ENCODE measurements around the gene THRAP3. TPM values are rescaled to one million over a fixed set of nuclear protein-coding genes. Genes with fewer than 3 reads are reported as not detected.

The THRAP3 gene
- total and polyA plus RNA-seq, 2 donors (not counting 3 experiments of a cell fraction or from before 2014, with no cell fraction given), result 38.0 to 144 TPM

DNA sequence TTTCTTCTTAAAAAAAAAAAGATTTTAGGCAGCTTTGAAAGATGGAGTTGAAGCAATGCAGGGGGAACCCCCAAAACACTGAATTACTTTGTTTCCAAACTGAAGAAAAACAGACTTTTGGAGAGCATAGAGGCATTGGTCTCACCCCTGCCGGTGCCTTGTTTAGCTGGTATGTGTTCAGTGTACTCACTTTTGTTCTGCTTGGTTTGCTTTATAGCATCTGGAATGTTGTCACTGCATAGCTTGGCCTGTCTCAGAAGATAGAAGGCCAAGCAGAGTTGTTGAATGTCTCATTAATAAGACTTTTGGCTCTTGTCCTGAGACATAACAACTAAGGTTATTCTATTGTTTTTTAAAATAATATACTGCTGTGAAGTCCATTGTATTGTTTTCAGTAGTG lies 6.9 kb downstream of the THRAP3 start:
- no peak overlapping the region for H3K4me3 ChIP-seq (replicated peaks in 1 of 3; ENCODE audit: insufficient read depth in 1 of 3, low read depth in 1 of 3, low read length in 3 of 3)
- H3K79me2 ChIP-seq (ENCODE audit: control insufficient read depth, insufficient read depth, low read length), result peaks cover 99% of the 10 kb centered on the region
- H3K27ac ChIP-seq (ENCODE audit: insufficient read depth, low read depth, low read length), result no peak overlapping the region
- H3K9me3 ChIP-seq (replicated peaks; ENCODE audit: control insufficient read depth, insufficient read depth, low read length), result no peaks in the 10 kb centered on the region
- H3K4me1 ChIP-seq (ENCODE audit: control insufficient read depth, extremely low read depth, insufficient read depth, low read length), result peaks cover 8% of the 10 kb centered on the region
- intact Hi-C loops (cut with micrococcal nuclease), result no loop called here
- BruUV-seq (replicated peaks), result no TSS peak
- H3K4me2 ChIP-seq (ENCODE audit: insufficient read depth, low read length), result no peak overlapping the region
- peaks cover 3 to 7% of the 10 kb centered on the region in 2 experiments for H3K36me3 ChIP-seq (ENCODE audit: control insufficient read depth in 2 of 2, extremely low read depth in 1 of 2, insufficient read depth in 2 of 2, low read length in 2 of 2)
- no peaks in the 10 kb centered on the region for H3K27me3 ChIP-seq (ENCODE audit: control insufficient read depth in 2 of 2, insufficient read depth in 2 of 2, low read length in 2 of 2)
- TF ChIP-seq MYC (IDR thresholded peaks at IDR 0.05; ENCODE audit: low read depth, low read length), result no peak
- no peak for TF ChIP-seq JUN (IDR thresholded peaks at IDR 0.05; ENCODE audit: borderline replicate concordance, insufficient read depth, insufficient read length, low read depth)
- no peak for TF ChIP-seq CTCF (IDR thresholded peaks at IDR 0.05; ENCODE audit: extremely low read depth in 1 of 2, insufficient read depth in 1 of 2, low read depth in 1 of 2, low read length in 2 of 2)
- TF ChIP-seq, protein P1, sequence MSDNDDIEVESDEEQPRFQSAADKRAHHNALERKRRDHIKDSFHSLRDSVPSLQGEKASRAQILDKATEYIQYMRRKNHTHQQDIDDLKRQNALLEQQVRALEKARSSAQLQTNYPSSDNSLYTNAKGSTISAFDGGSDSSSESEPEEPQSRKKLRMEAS (IDR thresholded peaks at IDR 0.05; ENCODE audit: insufficient read depth, insufficient read length), result no peak
- no peak for TF ChIP-seq POLR2AphosphoS5 (IDR thresholded peaks at IDR 0.05; ENCODE audit: insufficient read depth, low read depth, low read length)
- no peak for TF ChIP-seq EZH2 (IDR thresholded peaks at IDR 0.05; ENCODE audit: borderline replicate concordance, low read depth, low read length, severe bottlenecking)
- no peak for TF ChIP-seq FOS (IDR thresholded peaks at IDR 0.05; ENCODE audit: borderline replicate concordance, insufficient read depth, low read length)
- TF ChIP-seq GATA2 (IDR thresholded peaks at IDR 0.05; ENCODE audit: insufficient read depth, insufficient read length, low read depth, low read length), result no peak
- no peak for TF ChIP-seq POLR2A (IDR thresholded peaks at IDR 0.05; ENCODE audit: low read depth, low read length)
- peaks cover 2% of the 10 kb centered on the region for H3K9me1 ChIP-seq (replicated peaks; ENCODE audit: control insufficient read depth, extremely low read depth, insufficient read depth, low read length)
- FAIRE-seq, result no peak
- dilution Hi-C loops (cut with MboI; ENCODE audit: extremely low pct_ligation_motif_present, low sequenced_read_pairs), result no loop called here
- peak; percentile 61 for DNase-seq (ENCODE audit: low read depth, low spot score)
- no peak overlapping the region for H3K9ac ChIP-seq (replicated peaks; ENCODE audit: extremely low read depth, insufficient read depth, low read length)
- H4K20me1 ChIP-seq (replicated peaks; ENCODE audit: control insufficient read depth, extremely low read depth, insufficient read depth, low read length), result peaks cover 11% of the 10 kb centered on the region
- ChIA-PET CTCF (no interaction called here), POLR2A (no interaction called here)
- no peak overlapping the region for H2AFZ ChIP-seq (ENCODE audit: low read depth, low read length)
